H9 (cell line): ENCODE results near the gene STARD8. TPM values are rescaled to one million over a fixed set of nuclear protein-coding genes. Genes with fewer than 3 reads are reported as not detected.

Source experiments
- DNase-seq: peaks from one replicate; pipeline ENCODE4 v3.0.0-alpha.2; 2017
- H2AFZ ChIP-seq: one replicate; pipeline ENCODE4 v1.6.1; 2013; ENCODE audit warnings: mild to moderate bottlenecking, low read length, control low read depth, moderate library complexity
- H2AK5ac ChIP-seq: 2 replicates; pipeline ENCODE4 v1.6.1; 2013; ENCODE audit warnings: low read length, control low read depth, mixed read lengths; ENCODE audit not compliant: insufficient read length
- H2BK120ac ChIP-seq: one replicate; pipeline ENCODE4 v1.6.1; 2013; ENCODE audit warnings: low read depth, mild to moderate bottlenecking, low read length, control low read depth, inconsistent platforms; ENCODE audit not compliant: poor library complexity, severe bottlenecking
- H2BK12ac ChIP-seq: 2 replicates; pipeline ENCODE4 v1.6.1; 2013; ENCODE audit warnings: low read length, control low read depth, mixed read lengths, low read depth; ENCODE audit not compliant: insufficient read length
- H2BK15ac ChIP-seq: 2 replicates; pipeline ENCODE4 v1.6.1; 2013; ENCODE audit warnings: low read depth, low read length, control low read depth
- H2BK20ac ChIP-seq: one replicate; pipeline ENCODE4 v1.6.1; 2013; ENCODE audit warnings: low read depth, mild to moderate bottlenecking, low read length, control low read depth, inconsistent platforms; ENCODE audit not compliant: poor library complexity, severe bottlenecking
- H2BK5ac ChIP-seq: 2 replicates; pipeline ENCODE4 v1.6.1; 2013; ENCODE audit warnings: low read length, control low read depth, mixed read lengths; ENCODE audit not compliant: insufficient read length
- H3K14ac ChIP-seq: 2 replicates; pipeline ENCODE4 v1.6.1; 2013; ENCODE audit warnings: low read length, control low read depth; ENCODE audit not compliant: insufficient read depth
- H3K18ac ChIP-seq: 2 replicates; pipeline ENCODE4 v1.6.1; 2013; ENCODE audit warnings: low read depth, mild to moderate bottlenecking, mixed read lengths, low read length, control low read depth; ENCODE audit not compliant: insufficient read length
- H3K23ac ChIP-seq: 2 replicates; pipeline ENCODE4 v1.6.1; 2013; ENCODE audit warnings: low read length, control low read depth, mixed read lengths, low read depth; ENCODE audit not compliant: insufficient read length
- H3K23me2 ChIP-seq: 2 replicates; pipeline ENCODE4 v1.6.1; 2013; ENCODE audit warnings: low read depth, mild to moderate bottlenecking, mixed read lengths, low read length, control low read depth; ENCODE audit not compliant: insufficient read length, poor library complexity, severe bottlenecking
- H3K27ac ChIP-seq: 2 replicates; pipeline ENCODE4 v1.5.1; 2013; ENCODE audit warnings: low read length, control low read depth, mixed read lengths, low read depth; ENCODE audit not compliant: insufficient read length
- H3K27me3 ChIP-seq: 2 replicates; pipeline ENCODE4 v1.6.1; 2013; ENCODE audit warnings: low read length, control low read depth, inconsistent platforms; ENCODE audit not compliant: insufficient read depth
- H3K4ac ChIP-seq: 2 replicates; pipeline ENCODE4 v1.6.1; 2013; ENCODE audit warnings: low read depth, mild to moderate bottlenecking, control low read depth, inconsistent platforms, low read length, moderate library complexity
- H3K4me1 ChIP-seq: 2 replicates; pipeline ENCODE4 v1.6.1; 2013; ENCODE audit warnings: low read length, control low read depth, inconsistent platforms; ENCODE audit not compliant: insufficient read depth
- H3K4me2 ChIP-seq: 2 replicates; pipeline ENCODE4 v1.6.1; 2013; ENCODE audit warnings: low read length, control low read depth, mixed read lengths; ENCODE audit not compliant: insufficient read length, insufficient read depth
- H3K56ac ChIP-seq: 2 replicates; pipeline ENCODE4 v1.6.1; 2013; ENCODE audit warnings: low read depth, mild to moderate bottlenecking, mixed read lengths, low read length, control low read depth; ENCODE audit not compliant: insufficient read length
- H3K79me1 ChIP-seq: 2 replicates; pipeline ENCODE4 v1.6.1; 2013; ENCODE audit warnings: low read depth, mild to moderate bottlenecking, moderate library complexity, low read length, control low read depth, inconsistent platforms; ENCODE audit not compliant: insufficient read depth, poor library complexity, severe bottlenecking
- H3K79me2 ChIP-seq: 2 replicates; pipeline ENCODE4 v1.6.1; 2013; ENCODE audit warnings: low read length, control low read depth, inconsistent platforms; ENCODE audit not compliant: insufficient read depth
- H3K9ac ChIP-seq: 2 replicates; pipeline ENCODE4 v1.6.1; 2013; ENCODE audit warnings: low read length, control low read depth, mixed read lengths; ENCODE audit not compliant: insufficient read length; ENCODE audit errors: extremely low read depth
- H3K9me3 ChIP-seq: one replicate; pipeline ENCODE4 v1.6.1; 2013; ENCODE audit warnings: low read depth, low read length, inconsistent platforms; ENCODE audit not compliant: control insufficient read depth
- H3T11ph ChIP-seq: one replicate; pipeline ENCODE4 v1.6.1; 2013; ENCODE audit warnings: mild to moderate bottlenecking, low read length, control low read depth, inconsistent platforms
- H4K20me1 ChIP-seq: one replicate; pipeline ENCODE4 v1.6.1; 2013; ENCODE audit not compliant: control insufficient read depth, insufficient read length, insufficient read depth
- H4K5ac ChIP-seq: 2 replicates; pipeline ENCODE4 v1.6.1; 2013; ENCODE audit warnings: low read depth, mild to moderate bottlenecking, mixed read lengths, low read length, control low read depth; ENCODE audit not compliant: insufficient read length
- H4K8ac ChIP-seq: replicated peaks from 2 replicates; pipeline ENCODE4 v1.6.1; 2013; ENCODE audit warnings: low read length, control low read depth, mixed read lengths, low read depth; ENCODE audit not compliant: insufficient read length
- H4K91ac ChIP-seq: 2 replicates; pipeline ENCODE4 v1.6.1; 2013; ENCODE audit warnings: low read depth, mild to moderate bottlenecking, moderate library complexity, mixed read lengths, low read length, control low read depth; ENCODE audit not compliant: insufficient read length
- H3K27ac Mint-ChIP-seq, 3 experiments: 2 replicates in 2 of 3; 3 replicates in 1 of 3; pipeline ENCODE4 v1.8.0; 2020 to 2021; ENCODE audit warnings: mixed read lengths in 3 of 3, mild to moderate bottlenecking in 1 of 3, moderate library complexity in 1 of 3
- H3K27me3 Mint-ChIP-seq: 2 replicates; pipeline ENCODE4 v1.8.0; 2021; ENCODE audit warnings: low read depth, mild to moderate bottlenecking, moderate library complexity, mixed read lengths
- H3K36me3 Mint-ChIP-seq, 3 experiments: 2 replicates in 2 of 3; 3 replicates in 1 of 3; pipeline ENCODE4 v1.8.0; 2020 to 2021; ENCODE audit warnings: low read depth in 3 of 3, mixed read lengths in 3 of 3; ENCODE audit not compliant: insufficient read depth in 1 of 3
- H3K4me1 Mint-ChIP-seq, 2 experiments: 2 replicates each; pipeline ENCODE4 v1.8.0; 2020; ENCODE audit warnings: mixed read lengths in 2 of 2
- H3K4me3 Mint-ChIP-seq, 2 experiments: 2 replicates in 1 of 2; 3 replicates in 1 of 2; pipeline ENCODE4 v1.8.0; 2020 to 2021; ENCODE audit warnings: mild to moderate bottlenecking in 2 of 2, mixed read lengths in 2 of 2, moderate library complexity in 1 of 2
- H3K9me3 Mint-ChIP-seq, 2 experiments: 2 replicates in 1 of 2; 3 replicates in 1 of 2; pipeline ENCODE4 v1.8.0; 2020; ENCODE audit warnings: mild to moderate bottlenecking in 2 of 2, mixed read lengths in 2 of 2, moderate library complexity in 1 of 2
- CTCF ChIP-seq: fragments of 200-600 bp; sonication (generic); conservative IDR thresholded peaks from 3 replicates; pipeline ENCODE4 v1.8.0; 2021; ENCODE audit warnings: antibody characterized with exemption, mild to moderate bottlenecking
- WGBS: extraction: QIAGEN DNeasy Blood & Tissue Kit; methylation state at CpG from one replicate; pipeline ENCODE4 v1.1.7; 2013; ENCODE audit warnings: missing lambda C conversion rate, low lambda C conversion rate, mixed read lengths; ENCODE audit not compliant: insufficient read length; ENCODE audit errors: extremely low coverage; 5-methylcytosine and 5-hydroxymethylcytosine counted together
- total RNA-seq: library from RNA; stranded (reverse); gene quantifications from 2 replicates; pipeline ENCODE4 v1.2.1, GENCODE V29; 2021

Gene STARD8
- total RNA-seq, 1 experiment from 2014 or later, result 0.52 TPM

- Histone ChIP-seq H4K91ac (no peak overlapping the region), H4K5ac (no peak overlapping the region), H3K27ac (no peak overlapping the region), H3K23me2 (no peaks in the 10 kb centered on the region), H2BK12ac (no peak overlapping the region), H3K4me1 (peaks cover 2% of the 10 kb centered on the region; the same call in 1 of the 2 replicates), H3T11ph (no peak overlapping the region), H4K20me1 (no peaks in the 10 kb centered on the region), H2AK5ac (no peak overlapping the region), H3K27me3 (no peaks in the 10 kb centered on the region; the same call in 1 of the 2 replicates), H3K79me1 (no peaks in the 10 kb centered on the region), H4K8ac (no peak overlapping the region), H3K4me2 (no peak overlapping the region), H2BK20ac (no peak overlapping the region), H2BK120ac (no peak overlapping the region), H3K9me3 (peaks cover 56% of the 10 kb centered on the region), H3K23ac (no peak overlapping the region), H3K14ac (no peak overlapping the region), H3K79me2 (no peaks in the 10 kb centered on the region), H3K4ac (no peak overlapping the region), H2BK5ac (no peak overlapping the region), H2BK15ac (no peak overlapping the region), H3K9ac (no peak overlapping the region), H3K18ac (no peak overlapping the region), H2AFZ (no peak overlapping the region), H3K56ac (no peak overlapping the region)
- peaks cover 73% of the 10 kb centered on the region in 2 experiments for H3K9me3 Mint-ChIP-seq
- no peak overlapping the region for H3K4me3 Mint-ChIP-seq
- TF ChIP-seq CTCF, result no peak
- no peak overlapping the region for H3K27ac Mint-ChIP-seq
- DNase-seq, result no peak
- no peaks in the 10 kb centered on the region; a peak in 3 of 7 replicates for H3K36me3 Mint-ChIP-seq
- no CpG with 5 or more reads among the region's 3 CpGs for WGBS
- H3K27me3 Mint-ChIP-seq, result peaks cover 19% of the 10 kb centered on the region
- peaks cover 38 to 57% of the 10 kb centered on the region in 2 experiments for H3K4me1 Mint-ChIP-seq
Measured at GRCh38 chrX:68682790-68683189, 35.3 kb downstream of the STARD8 start.
